Neutrophil (primary cell): ENCODE data around the gene CPZ.

Source experiments
- H3K27ac ChIP-seq: fragments of 200-600 bp; sonication (generic); 2 replicates; pipeline ENCODE4 v1.5.1; 2016; ENCODE audit warnings: mild to moderate bottlenecking, moderate library complexity
- H3K27me3 ChIP-seq: fragments of 200-600 bp; sonication (generic); 2 replicates; pipeline ENCODE4 v1.6.0; 2016; ENCODE audit warnings: mild to moderate bottlenecking
- H3K36me3 ChIP-seq: fragments of 200-600 bp; sonication (generic); 2 replicates; pipeline ENCODE4 v1.5.1; 2017
- H3K4me1 ChIP-seq, 2 experiments: fragments of 200-600 bp in 1 of 2; sonication (generic) in 1 of 2; 1 replicate in 1 of 2; 2 replicates in 1 of 2; pipeline versions ENCODE4 v1.5.1 to v1.6.1; 2013 to 2016; ENCODE audit warnings: low read depth in 1 of 2, low read length in 1 of 2, mild to moderate bottlenecking in 1 of 2, moderate library complexity in 1 of 2; ENCODE audit not compliant: control insufficient read depth in 1 of 2, insufficient read depth in 1 of 2
- H3K4me3 ChIP-seq, 2 experiments: fragments of 200-600 bp in 1 of 2; sonication (generic) in 1 of 2; 1 replicate in 1 of 2; 2 replicates in 1 of 2; pipeline ENCODE4 v1.5.1; 2013 to 2016; ENCODE audit warnings: low read depth in 1 of 2, low read length in 1 of 2, mild to moderate bottlenecking in 1 of 2, moderate library complexity in 1 of 2
- H3K9me3 ChIP-seq: fragments of 200-600 bp; sonication (generic); 2 replicates; pipeline ENCODE4 v1.5.1; 2016
- CTCF ChIP-seq: fragments of 200-600 bp; sonication (generic); IDR thresholded peaks from 2 replicates; pipeline ENCODE4 v1.5.1; 2016; ENCODE audit warnings: antibody characterized with exemption

The CPZ gene

GRCh38 chr4:8602686-8603430 is 10.3 kb downstream of the CPZ start:
- H3K9me3 ChIP-seq, result no peaks in the 10 kb centered on the region
- no peak overlapping the region for H3K27ac ChIP-seq
- peaks cover 13% of the 10 kb centered on the region for H3K27me3 ChIP-seq
- no peak overlapping the region for H3K4me3 ChIP-seq
- H3K4me1 ChIP-seq, result no peaks in the 10 kb centered on the region
- TF ChIP-seq CTCF, result no peak
- no peaks in the 10 kb centered on the region for H3K36me3 ChIP-seq

GRCh38 chr4:8603931-8604330 is 11.4 kb downstream of the CPZ start:
- no peaks in the 10 kb centered on the region for H3K4me1 ChIP-seq
- no peaks in the 10 kb centered on the region for H3K9me3 ChIP-seq
- no peak for TF ChIP-seq CTCF
- peaks cover 13% of the 10 kb centered on the region for H3K27me3 ChIP-seq
- no peak overlapping the region for H3K27ac ChIP-seq
- no peak overlapping the region for H3K4me3 ChIP-seq
- H3K36me3 ChIP-seq, result no peaks in the 10 kb centered on the region

- Histone ChIP-seq H3K27me3 (peaks cover 13% of the 10 kb centered on the region), H3K36me3 (no peaks in the 10 kb centered on the region), H3K27ac (no peak overlapping the region), H3K4me3 (no peak overlapping the region), H3K9me3 (no peaks in the 10 kb centered on the region), H3K4me1 (no peaks in the 10 kb centered on the region)
- no peak for TF ChIP-seq CTCF
These were observed 12.7 kb downstream of the CPZ start for GRCh38 chr4:8605289-8605688.

- Histone ChIP-seq H3K4me1 (no peaks in the 10 kb centered on the region), H3K9me3 (no peaks in the 10 kb centered on the region), H3K36me3 (no peaks in the 10 kb centered on the region), H3K4me3 (no peak overlapping the region), H3K27ac (no peak overlapping the region), H3K27me3 (peaks cover 13% of the 10 kb centered on the region)
- no peak for TF ChIP-seq CTCF
These were observed 13.9 kb downstream of the CPZ start for GRCh38 chr4:8606476-8606875.

GRCh38 chr4:8606966-8607365 is 14.4 kb downstream of the CPZ start:
- peaks cover 13% of the 10 kb centered on the region for H3K27me3 ChIP-seq
- no peak for TF ChIP-seq CTCF
- no peaks in the 10 kb centered on the region for H3K4me1 ChIP-seq
- H3K27ac ChIP-seq, result no peak overlapping the region
- H3K9me3 ChIP-seq, result no peaks in the 10 kb centered on the region
- no peak overlapping the region for H3K4me3 ChIP-seq
- H3K36me3 ChIP-seq, result no peaks in the 10 kb centered on the region
